ENCODE data around the gene CST7. TPM values are rescaled to one million over a fixed set of nuclear protein-coding genes. Genes with fewer than 3 reads are reported as not detected.

The CST7 gene
- total RNA-seq, 1 experiment from 2014 or later, result not detected

- TF ChIP-seq CTCF (conservative IDR thresholded peaks at IDR 0.05), result no peak
- no peak overlapping the region for H2BK15ac ChIP-seq (ENCODE audit: low read depth, low read length)
- H3K18ac ChIP-seq (ENCODE audit: insufficient read length, low read depth, low read length), result no peak overlapping the region
- no peaks in the 10 kb centered on the region for H4K20me1 ChIP-seq (ENCODE audit: control insufficient read depth, insufficient read depth, insufficient read length)
- H3K23me2 ChIP-seq (ENCODE audit: insufficient read length, low read depth, low read length, poor library complexity, severe bottlenecking), result no peaks in the 10 kb centered on the region
- no peak overlapping the region for H3K4me2 ChIP-seq (ENCODE audit: insufficient read depth, insufficient read length, low read length)
- no peak overlapping the region for H3K4me3 Mint-ChIP-seq
- no peak overlapping the region for H2AK5ac ChIP-seq (ENCODE audit: insufficient read length, low read length)
- H3K4ac ChIP-seq (ENCODE audit: low read depth, low read length), result no peak overlapping the region
- no peak overlapping the region for H2BK12ac ChIP-seq (ENCODE audit: insufficient read length, low read depth, low read length)
- H3K56ac ChIP-seq (ENCODE audit: insufficient read length, low read depth, low read length), result no peak overlapping the region
- no peaks in the 10 kb centered on the region for H3K79me1 ChIP-seq (ENCODE audit: insufficient read depth, low read depth, low read length, poor library complexity, severe bottlenecking)
- no peak overlapping the region for H4K5ac ChIP-seq (ENCODE audit: insufficient read length, low read depth, low read length)
- no peak overlapping the region for H4K8ac ChIP-seq (replicated peaks; ENCODE audit: insufficient read length, low read depth, low read length)
- H2BK20ac ChIP-seq (ENCODE audit: low read depth, low read length, poor library complexity, severe bottlenecking), result no peak overlapping the region
- no peaks in the 10 kb centered on the region for H3K9me3 ChIP-seq (ENCODE audit: control insufficient read depth, low read depth, low read length)
- H2AFZ ChIP-seq (ENCODE audit: low read length), result no peak overlapping the region
- H3K27me3 ChIP-seq (ENCODE audit: insufficient read depth, low read length), result no peaks in the 10 kb centered on the region
- peak; percentile 14 for DNase-seq
- H3K4me1 ChIP-seq (ENCODE audit: insufficient read depth, low read length), result no peaks in the 10 kb centered on the region
- H3K4me1 Mint-ChIP-seq, result no peaks in the 10 kb centered on the region
- H2BK5ac ChIP-seq (ENCODE audit: insufficient read length, low read length), result no peak overlapping the region
- no peak overlapping the region for H3K14ac ChIP-seq (ENCODE audit: insufficient read depth, low read length)
- no peak overlapping the region for H4K91ac ChIP-seq (ENCODE audit: insufficient read length, low read depth, low read length)
- H2BK120ac ChIP-seq (ENCODE audit: low read depth, low read length, poor library complexity, severe bottlenecking), result no peak overlapping the region
- H3K9ac ChIP-seq (ENCODE audit: extremely low read depth, insufficient read length, low read length), result no peak overlapping the region
- no peaks in the 10 kb centered on the region for H3K79me2 ChIP-seq (ENCODE audit: insufficient read depth, low read length)
- peaks cover 0 to 2% of the 10 kb centered on the region in 2 experiments; a peak in 2 of 5 replicates for H3K9me3 Mint-ChIP-seq
- H3K27ac ChIP-seq (ENCODE audit: insufficient read length, low read depth, low read length), result no peak overlapping the region
- peak overlapping the region in 1 of 3 experiments; percentile 6; a peak in 1 of 7 replicates for H3K27ac Mint-ChIP-seq
- no peaks in the 10 kb centered on the region for H3K27me3 Mint-ChIP-seq (ENCODE audit: low read depth)
- H3T11ph ChIP-seq (ENCODE audit: low read length), result no peak overlapping the region
- no CpG with 5 or more reads among the region's 8 CpGs for WGBS (ENCODE audit: extremely low coverage, insufficient read length, low lambda C conversion rate)
- peaks cover 35 to 68% (median 47%) of the 10 kb centered on the region in 3 experiments; a peak in 6 of 7 replicates for H3K36me3 Mint-ChIP-seq (ENCODE audit: insufficient read depth in 1 of 3, low read depth in 3 of 3)
- H3K23ac ChIP-seq (ENCODE audit: insufficient read length, low read depth, low read length), result no peak overlapping the region
Measured at GRCh38 chr20:24970754-24971153, 21.7 kb downstream of the CST7 start.
